GM13977 (cell line): Measurements from ENCODE around the gene TFB1M.

Experiments
- DNase-seq: peaks from one replicate; pipeline ENCODE4 v3.0.0; 2012; ENCODE audit warnings: low spot score
- CTCF ChIP-seq: IDR thresholded peaks from 2 replicates; pipeline ENCODE4 v1.5.1; 2012; ENCODE audit warnings: mild to moderate bottlenecking, control low read depth; ENCODE audit not compliant: insufficient read depth; ENCODE audit errors: extremely low read depth, missing control alignments
- in situ Hi-C: fragments of 300-500 bp; cut with MboI; formaldehyde crosslinking; loops from one replicate; pipeline ENCODE4 v1.12.0; 2022; ENCODE audit warnings: low sequenced_read_pairs, low pct_unique_long_range_greater_than_20kb, mixed read lengths, inconsistent platforms; ENCODE audit not compliant: unreplicated experiment

TFB1M gene

GRCh38 chr6:155287762-155288161 is 26.5 kb downstream of the TFB1M start:
- DNase-seq = no peak

GRCh38 chr6:155284775-155285174 is 29.5 kb downstream of the TFB1M start:
- DNase-seq = no peak
- in situ Hi-C loops = no loop called here
- TF ChIP-seq CTCF = no peak

More at GRCh38 chr6:155287762-155288161, 26.5 kb downstream of the TFB1M start:
- in situ Hi-C loops = no loop called here
- no peak for TF ChIP-seq CTCF

- DNase-seq = no peak
- no peak for TF ChIP-seq CTCF
- in situ Hi-C loops = no loop called here
These were observed 35.8 kb downstream of the TFB1M start for GRCh38 chr6:155278319-155279049.

GRCh38 chr6:155276638-155277037 is 37.6 kb downstream of the TFB1M start:
- in situ Hi-C loops = no loop called here
- no peak for DNase-seq
- TF ChIP-seq CTCF = no peak

- in situ Hi-C loops = no loop called here
- TF ChIP-seq CTCF = no peak
- DNase-seq = no peak
These were observed 38.3 kb downstream of the TFB1M start for GRCh38 chr6:155275808-155276480.

- in situ Hi-C loops = loop anchor here (25.0 kb wide), 1 partner anchor 587 kb away; no protein-coding TSS in a partner anchor
- DNase-seq = no peak
- no peak for TF ChIP-seq CTCF
These were observed 39.8 kb downstream of the TFB1M start for GRCh38 chr6:155274533-155274932.
